ENCODE results near the gene CNPY1. TPM values are rescaled to one million over a fixed set of nuclear protein-coding genes. Genes with fewer than 3 reads are reported as not detected.

The CNPY1 gene
- total RNA-seq, 1 experiment from 2014 or later = not detected

DNA sequence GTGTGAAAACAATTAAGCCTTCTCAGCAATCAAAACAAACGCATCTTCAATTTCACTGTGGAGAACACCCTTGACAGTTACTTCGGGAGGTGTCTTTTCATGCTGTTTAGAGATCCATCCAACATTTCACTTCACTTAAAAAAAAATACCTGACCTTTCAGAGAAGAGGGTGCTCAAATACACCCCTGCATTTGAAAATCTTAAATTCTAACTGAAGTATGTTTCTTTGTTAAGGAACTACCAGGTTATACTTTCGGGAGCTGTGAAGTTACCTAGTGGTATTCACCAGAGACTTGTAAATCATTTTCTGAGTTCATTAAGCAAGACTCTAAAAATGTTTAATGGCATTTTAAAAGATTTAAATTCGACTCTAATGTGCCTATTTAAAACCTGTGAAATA lies 38.8 kb downstream of the CNPY1 start:
- Mint-ChIP-seq H3K36me3 (ENCODE audit: insufficient read depth in 1 of 3, low read depth in 3 of 3) (no peaks in the 10 kb centered on the region), H3K4me1 (peaks cover 23 to 36% of the 10 kb centered on the region in 2 experiments), H3K4me3 (no peak overlapping the region), H3K27ac (no peak overlapping the region), H3K9me3 (peaks cover 2 to 19% of the 10 kb centered on the region in 2 experiments; a peak in 1 of 5 replicates), H3K27me3 (ENCODE audit: low read depth) (peaks cover 100% of the 10 kb centered on the region)
- no peak overlapping the region for H4K5ac ChIP-seq (ENCODE audit: insufficient read length, low read depth, low read length)
- H3K27me3 ChIP-seq (ENCODE audit: insufficient read depth, low read length) = peaks cover 79% of the 10 kb centered on the region
- no peak overlapping the region for H2BK15ac ChIP-seq (ENCODE audit: low read depth, low read length)
- H3K4me1 ChIP-seq (ENCODE audit: insufficient read depth, low read length) = peaks cover 2% of the 10 kb centered on the region
- H3K27ac ChIP-seq (ENCODE audit: insufficient read length, low read depth, low read length) = no peak overlapping the region
- H3K79me2 ChIP-seq (ENCODE audit: insufficient read depth, low read length) = no peaks in the 10 kb centered on the region
- no peak overlapping the region for H4K91ac ChIP-seq (ENCODE audit: insufficient read length, low read depth, low read length)
- H2BK20ac ChIP-seq (ENCODE audit: low read depth, low read length, poor library complexity, severe bottlenecking) = no peak overlapping the region
- peaks cover 4% of the 10 kb centered on the region for H4K20me1 ChIP-seq (ENCODE audit: control insufficient read depth, insufficient read depth, insufficient read length)
- H3K23me2 ChIP-seq (ENCODE audit: insufficient read length, low read depth, low read length, poor library complexity, severe bottlenecking) = peaks cover 5% of the 10 kb centered on the region
- no CpG with 5 or more reads among the region's 4 CpGs for WGBS (ENCODE audit: extremely low coverage, insufficient read length, low lambda C conversion rate)
- no peak overlapping the region for H2BK12ac ChIP-seq (ENCODE audit: insufficient read length, low read depth, low read length)
- no peak overlapping the region for H2AK5ac ChIP-seq (ENCODE audit: insufficient read length, low read length)
- TF ChIP-seq CTCF (conservative IDR thresholded peaks at IDR 0.05) = no peak
- H3K9ac ChIP-seq (ENCODE audit: extremely low read depth, insufficient read length, low read length) = no peak overlapping the region
- no peak overlapping the region for H3K4ac ChIP-seq (ENCODE audit: low read depth, low read length)
- no peak overlapping the region for H3K23ac ChIP-seq (ENCODE audit: insufficient read length, low read depth, low read length)
- H3T11ph ChIP-seq (ENCODE audit: low read length) = no peak overlapping the region
- no peak overlapping the region for H2BK120ac ChIP-seq (ENCODE audit: low read depth, low read length, poor library complexity, severe bottlenecking)
- no peak overlapping the region for H3K56ac ChIP-seq (ENCODE audit: insufficient read length, low read depth, low read length)
- no peaks in the 10 kb centered on the region for H3K9me3 ChIP-seq (ENCODE audit: control insufficient read depth, low read depth, low read length)
- H3K14ac ChIP-seq (ENCODE audit: insufficient read depth, low read length) = no peak overlapping the region
- no peak for DNase-seq
- H2BK5ac ChIP-seq (ENCODE audit: insufficient read length, low read length) = no peak overlapping the region
- no peak overlapping the region for H3K4me2 ChIP-seq (ENCODE audit: insufficient read depth, insufficient read length, low read length)
- H3K79me1 ChIP-seq (ENCODE audit: insufficient read depth, low read depth, low read length, poor library complexity, severe bottlenecking) = no peaks in the 10 kb centered on the region
- H3K18ac ChIP-seq (ENCODE audit: insufficient read length, low read depth, low read length) = no peak overlapping the region
- H4K8ac ChIP-seq (replicated peaks; ENCODE audit: insufficient read length, low read depth, low read length) = no peak overlapping the region
- no peak overlapping the region for H2AFZ ChIP-seq (ENCODE audit: low read length)

All from H9 (cell line).